ENCODE measurements around the gene TBC1D7. TPM values are rescaled to one million over a fixed set of nuclear protein-coding genes. Genes with fewer than 3 reads are reported as not detected.

The TBC1D7 gene
- total RNA-seq, 1 experiment from 2014 or later = 13.7 TPM

- BruUV-seq (replicated peaks) = no TSS peak
- ATAC-seq = no peak
These were observed 21.6 kb upstream of the TBC1D7 start for GRCh38 chr6:13349811-13350506.

GRCh38 chr6:13348334-13349113 is 20.2 kb upstream of the TBC1D7 start:
- Histone ChIP-seq H3K9me3 (ENCODE audit: control insufficient read depth in 1 of 2, insufficient read depth in 1 of 2, low read depth in 1 of 2, low read length in 2 of 2) (no peaks in the 10 kb centered on the region), H3K4me2 (ENCODE audit: low read length) (no peak overlapping the region), H3K9me2 (ENCODE audit: insufficient read depth) (no peaks in the 10 kb centered on the region), H3K79me2 (ENCODE audit: insufficient read depth, low read length) (no peaks in the 10 kb centered on the region), H3K36me3 (ENCODE audit: control insufficient read depth in 1 of 2, insufficient read depth in 2 of 2, low read length in 2 of 2) (no peaks in the 10 kb centered on the region), H2AFZ (ENCODE audit: low read depth, low read length, poor library complexity, severe bottlenecking) (no peak overlapping the region), H3K27me3 (ENCODE audit: insufficient read depth, low read length) (no peaks in the 10 kb centered on the region), H4K20me1 (ENCODE audit: insufficient read depth) (no peaks in the 10 kb centered on the region), H3K4me3 (replicated peaks in 1 of 2; ENCODE audit: low read depth in 1 of 2, low read length in 2 of 2) (no peak overlapping the region), H3K27ac (ENCODE audit: low read depth, low read length) (no peak overlapping the region), H3K4me1 (ENCODE audit: control insufficient read depth in 1 of 2, insufficient read depth in 2 of 2, low read length in 2 of 2) (no peaks in the 10 kb centered on the region), H3K9ac (ENCODE audit: low read length) (no peak overlapping the region)
- ChIA-PET RAD21 (ENCODE audit: low non-redundant PET in 1 of 2, low total read pairs in 2 of 2, uncharacterized antibody in 2 of 2, unreplicated experiment in 2 of 2) (no interaction called here), CTCF (no interaction called here), POLR2A (no interaction called here)
- no TSS peak for BruUV-seq (replicated peaks)
- intact Hi-C loops (cut with micrococcal nuclease) = no loop called here
- no peak for ATAC-seq
- TF ChIP-seq CTCF (IDR thresholded peaks at IDR 0.05 in 2 of 3, conservative IDR thresholded peaks at IDR 0.05 in 1 of 3; ENCODE audit: borderline replicate concordance in 1 of 3, insufficient read depth in 1 of 3, low read depth in 2 of 3, low read length in 2 of 3) (no peak), ELF1 (IDR thresholded peaks at IDR 0.05; ENCODE audit: borderline replicate concordance, low read depth) (no peak), ZFX (IDR thresholded peaks at IDR 0.05) (no peak), YY1 (IDR thresholded peaks at IDR 0.05; ENCODE audit: extremely low read depth, insufficient replicate concordance, low read depth, low read length) (no peak), POLR2A (IDR thresholded peaks at IDR 0.05; ENCODE audit: borderline replicate concordance, extremely low read depth, insufficient read depth, insufficient read length) (no peak), CBX3 (IDR thresholded peaks at IDR 0.05; ENCODE audit: low read depth) (no peak), ATF3 (IDR thresholded peaks at IDR 0.05) (no peak), FOSL1 (IDR thresholded peaks at IDR 0.05; ENCODE audit: low read depth) (no peak), EZH2phosphoT487 (IDR thresholded peaks at IDR 0.05; ENCODE audit: borderline replicate concordance) (no peak), TCF7L2 (IDR thresholded peaks at IDR 0.05; ENCODE audit: borderline replicate concordance, extremely low read depth, insufficient read depth, insufficient read length) (no peak), ZNF274 (IDR thresholded peaks at IDR 0.05; ENCODE audit: low read depth, low read length) (no peak), CEBPB (IDR thresholded peaks at IDR 0.05; ENCODE audit: low read depth) (no peak), POLR2AphosphoS5 (IDR thresholded peaks at IDR 0.05; ENCODE audit: low read depth, low read length) (no peak), EZH2 (IDR thresholded peaks at IDR 0.05) (no peak)
- no peak for DNase-seq (ENCODE audit: low read depth, low spot score)

More at GRCh38 chr6:13349811-13350506, 21.6 kb upstream of the TBC1D7 start:
- Histone ChIP-seq H3K36me3 (ENCODE audit: control insufficient read depth in 1 of 2, insufficient read depth in 2 of 2, low read length in 2 of 2) (no peaks in the 10 kb centered on the region), H3K27me3 (ENCODE audit: insufficient read depth, low read length) (no peaks in the 10 kb centered on the region), H2AFZ (ENCODE audit: low read depth, low read length, poor library complexity, severe bottlenecking) (no peak overlapping the region), H3K9me2 (ENCODE audit: insufficient read depth) (no peaks in the 10 kb centered on the region), H3K9me3 (ENCODE audit: control insufficient read depth in 1 of 2, insufficient read depth in 1 of 2, low read depth in 1 of 2, low read length in 2 of 2) (no peaks in the 10 kb centered on the region), H3K9ac (ENCODE audit: low read length) (no peak overlapping the region), H3K4me3 (replicated peaks in 1 of 2; ENCODE audit: low read depth in 1 of 2, low read length in 2 of 2) (no peak overlapping the region), H3K4me1 (ENCODE audit: control insufficient read depth in 1 of 2, insufficient read depth in 2 of 2, low read length in 2 of 2) (peaks cover 9 to 14% of the 10 kb centered on the region in 2 experiments), H3K27ac (ENCODE audit: low read depth, low read length) (no peak overlapping the region), H4K20me1 (ENCODE audit: insufficient read depth) (no peaks in the 10 kb centered on the region), H3K79me2 (ENCODE audit: insufficient read depth, low read length) (no peaks in the 10 kb centered on the region), H3K4me2 (ENCODE audit: low read length) (no peak overlapping the region)
- ChIA-PET POLR2A (no interaction called here), RAD21 (ENCODE audit: low non-redundant PET in 1 of 2, low total read pairs in 2 of 2, uncharacterized antibody in 2 of 2, unreplicated experiment in 2 of 2) (no interaction called here), CTCF (no interaction called here)
- TF ChIP-seq EGR1 (IDR thresholded peaks at IDR 0.05; ENCODE audit: low read depth) (no peak), TCF7L2 (IDR thresholded peaks at IDR 0.05; ENCODE audit: borderline replicate concordance, extremely low read depth, insufficient read depth, insufficient read length) (no peak)
- DNase-seq (ENCODE audit: low read depth, low spot score) = no peak
- intact Hi-C loops (cut with micrococcal nuclease) = no loop called here

Measured in HCT116 (cell line).